Heart right ventricle (tissue), 16 donors: Measurements from ENCODE around the gene SMURF1. TPM values are rescaled to one million over a fixed set of nuclear protein-coding genes. Genes with fewer than 3 reads are reported as not detected.
A peak's percentile ranks its signal among the peaks of the same experiment; 100 is the strongest.

ENCODE experiments used
- ATAC-seq, 8 donors: fragments of 200-7000 bp; cut with Tn5 transposase; one replicate each; pipeline ENCODE4 v1.9.1; 2020; ENCODE audit warnings: mild to moderate bottlenecking in 8 of 8, moderate library complexity in 8 of 8, moderate number of reproducible peaks in 1 of 8
- DNase-seq, 2 donors: peaks; one replicate each; pipeline ENCODE4 v3.0.0-alpha.2; 2020
- H3K27ac ChIP-seq, 10 donors: fragments of 200-600 bp; sonication (generic) in 2 of 10; one replicate each; pipeline versions ENCODE4 v1.5.0 to v1.8.0; 2020 to 2022; ENCODE audit warnings: mild to moderate bottlenecking in 3 of 10
- H3K27me3 ChIP-seq, 7 donors: fragments of 200-600 bp; one replicate each; pipeline ENCODE4 v1.8.0; 2021 to 2022; ENCODE audit warnings: mild to moderate bottlenecking in 2 of 7
- H3K36me3 ChIP-seq, 9 donors: fragments of 200-600 bp; sonication (generic) in 1 of 9; one replicate each; pipeline versions ENCODE4 v1.5.0 to v1.8.0; 2020 to 2022; ENCODE audit warnings: mild to moderate bottlenecking in 2 of 9
- H3K4me1 ChIP-seq, 9 donors: fragments of 200-600 bp; sonication (generic) in 1 of 9; one replicate each; pipeline versions ENCODE4 v1.5.0 to v1.8.0; 2020 to 2022; ENCODE audit warnings: mild to moderate bottlenecking in 4 of 9
- H3K4me3 ChIP-seq, 10 donors: fragments of 200-600 bp; sonication (generic) in 2 of 10; one replicate each; pipeline versions ENCODE4 v1.5.0 to v1.8.0; 2020 to 2022; ENCODE audit warnings: mild to moderate bottlenecking in 7 of 10, moderate library complexity in 2 of 10
- H3K9me3 ChIP-seq, 11 donors: fragments of 200-600 bp in 10 of 11; sonication (generic) in 2 of 11; one replicate each; pipeline versions ENCODE4 v1.5.0 to v1.8.0; 2013 to 2022; ENCODE audit warnings: mild to moderate bottlenecking in 2 of 11, control low read depth in 1 of 11, moderate library complexity in 1 of 11
- WGBS, 2 donors: extraction: QIAGEN DNeasy Blood & Tissue Kit; methylation state at CpG; one replicate each; pipeline ENCODE4 v1.1.7; 2013; ENCODE audit warnings: inconsistent platforms in 1 of 2; 5-methylcytosine and 5-hydroxymethylcytosine counted together
- intact Hi-C, 10 donors: fragments of 100-400 bp; cut with DNase I; formaldehyde crosslinking; loops; one replicate each; pipeline versions ENCODE4 v1.11.1 to v1.14.2; 2022
- polyA plus RNA-seq, 2 donors: library from polyadenylated mRNA; stranded (reverse); fragments of 200-250 nt; gene quantifications; one replicate each; pipeline ENCODE4 v1.2.3, GENCODE V29; 2013
- total RNA-seq, 10 donors: library from RNA; stranded (reverse); fragmentation: NEBNext Ultra II Directional in 3 of 10; extraction: Animal tissue kit (Norgen Biotek cat#: 25700) in 3 of 10; gene quantifications; one replicate each; pipeline versions ENCODE4 v1.2.1 to v1.2.4, GENCODE V29; 2021 to 2023
- TF ChIP-seq, protein P1 (sequence below), 9 donors: fragments of 200-600 bp; sonication (generic) in 2 of 9; IDR thresholded peaks; one replicate each; pipeline versions ENCODE4 v1.5.0 to v1.8.0; 2021 to 2022; ENCODE audit warnings: antibody characterized with exemption in 9 of 9, mild to moderate bottlenecking in 5 of 9, moderate library complexity in 1 of 9
- donor health status: Arrhythmogenic right ventricular cardiomyopathy.
- donor health status: ischemic (EF 13 %, LVEDD 7.1; RV severe dilation, severe dysfunction).
- donor health status: healthy with polysubstance abuse.
- donor health status: DM: no; HTN: yes; CAD: no.
- donor health status: DM: no; HTN: no; CAD: no.
- donor health status: ischemic (EF 25% LVEDD 6.9; RV normal size, moderate dysfunction).
- donor health status: ischemic (EF 25% LVEDD 5.7; RV mildly dilated, moderate dysfunction).
- donor health status: healthy.
- donor health status: DM: yes; HTN: yes; CAD: no.
- donor health status: Ischemic cardiomyopathy.
- donor health status: ischemic (EF 35%, LVEDD 5.7; RV mildly dilated, moderate dysfunction).
- donor health status: nonischemic (EF 11% LVEDD 7.7; RV severe dilation, severe dysfunction).
- donor health status: DM: yes; HTN: yes; CAD: no.
- donor health status: PGD.
- donor health status: ischemic (EF 29% LVEDD 5.4; RV normal size, mild dysfunction).
- donor health status: nonischemic (EF 23%, LVEDD 6.1; RV moderate dilation, normal function).

The SMURF1 gene
- total and polyA plus RNA-seq, 12 donors, result 4.2 to 14.7 (median 10.8) TPM

GRCh38 chr7:98982686-98983085 is 161.2 kb downstream of the SMURF1 start:
- ATAC-seq (no peak), DNase-seq (no peak)
- Histone ChIP-seq H3K27me3 (no peaks in the 10 kb centered on the region), H3K9me3 (peaks cover 0 to 14% (median 0%) of the 10 kb centered on the region in 11 donors), H3K27ac (no peak overlapping the region), H3K4me3 (no peak overlapping the region), H3K4me1 (no peaks in the 10 kb centered on the region), H3K36me3 (peaks cover 10 to 100% (median 86%) of the 10 kb centered on the region in 9 donors)
- intact Hi-C loops, result no loop called here
- TF ChIP-seq, protein P1, sequence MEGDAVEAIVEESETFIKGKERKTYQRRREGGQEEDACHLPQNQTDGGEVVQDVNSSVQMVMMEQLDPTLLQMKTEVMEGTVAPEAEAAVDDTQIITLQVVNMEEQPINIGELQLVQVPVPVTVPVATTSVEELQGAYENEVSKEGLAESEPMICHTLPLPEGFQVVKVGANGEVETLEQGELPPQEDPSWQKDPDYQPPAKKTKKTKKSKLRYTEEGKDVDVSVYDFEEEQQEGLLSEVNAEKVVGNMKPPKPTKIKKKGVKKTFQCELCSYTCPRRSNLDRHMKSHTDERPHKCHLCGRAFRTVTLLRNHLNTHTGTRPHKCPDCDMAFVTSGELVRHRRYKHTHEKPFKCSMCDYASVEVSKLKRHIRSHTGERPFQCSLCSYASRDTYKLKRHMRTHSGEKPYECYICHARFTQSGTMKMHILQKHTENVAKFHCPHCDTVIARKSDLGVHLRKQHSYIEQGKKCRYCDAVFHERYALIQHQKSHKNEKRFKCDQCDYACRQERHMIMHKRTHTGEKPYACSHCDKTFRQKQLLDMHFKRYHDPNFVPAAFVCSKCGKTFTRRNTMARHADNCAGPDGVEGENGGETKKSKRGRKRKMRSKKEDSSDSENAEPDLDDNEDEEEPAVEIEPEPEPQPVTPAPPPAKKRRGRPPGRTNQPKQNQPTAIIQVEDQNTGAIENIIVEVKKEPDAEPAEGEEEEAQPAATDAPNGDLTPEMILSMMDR (IDR thresholded peaks at IDR 0.05), result no peak
- 92 to 95% methylated on average over 8 of the region's 8 CpGs for WGBS, 2 donors

DNA sequence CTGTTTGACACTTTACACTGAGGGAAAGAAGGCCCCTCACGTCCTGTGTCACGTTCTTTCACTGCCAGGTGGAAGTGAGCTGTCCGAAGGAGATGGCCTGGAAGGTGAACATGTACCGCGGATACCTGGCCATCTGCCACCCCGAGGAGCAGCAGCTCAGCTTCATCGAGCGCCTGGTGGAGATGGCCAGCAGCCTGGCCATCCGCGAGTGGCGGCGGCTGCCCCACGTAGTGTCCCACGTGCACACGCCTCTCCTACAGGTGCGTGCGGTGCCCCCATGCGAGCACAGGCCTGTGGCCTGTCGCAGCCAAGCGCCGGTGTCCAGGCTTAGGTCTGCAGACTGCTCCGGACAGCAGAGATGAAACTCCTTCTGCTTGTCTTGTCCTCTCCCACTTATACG is 162.2 kb downstream of the SMURF1 start:
- Histone ChIP-seq H3K27ac (no peak overlapping the region), H3K9me3 (peaks cover 0 to 12% (median 0%) of the 10 kb centered on the region in 11 donors), H3K4me3 (no peak overlapping the region), H3K4me1 (no peaks in the 10 kb centered on the region), H3K36me3 (peaks cover 13 to 100% (median 89%) of the 10 kb centered on the region in 9 donors), H3K27me3 (no peaks in the 10 kb centered on the region)
- peak in 1 of 8 donors; percentile 43 for ATAC-seq
- DNase-seq, result no peak
- intact Hi-C loops, result no loop called here
- TF ChIP-seq, protein P1 (IDR thresholded peaks at IDR 0.05), result no peak
- 94 to 95% methylated on average over 23 of the region's 23 CpGs for WGBS, 2 donors

DNA sequence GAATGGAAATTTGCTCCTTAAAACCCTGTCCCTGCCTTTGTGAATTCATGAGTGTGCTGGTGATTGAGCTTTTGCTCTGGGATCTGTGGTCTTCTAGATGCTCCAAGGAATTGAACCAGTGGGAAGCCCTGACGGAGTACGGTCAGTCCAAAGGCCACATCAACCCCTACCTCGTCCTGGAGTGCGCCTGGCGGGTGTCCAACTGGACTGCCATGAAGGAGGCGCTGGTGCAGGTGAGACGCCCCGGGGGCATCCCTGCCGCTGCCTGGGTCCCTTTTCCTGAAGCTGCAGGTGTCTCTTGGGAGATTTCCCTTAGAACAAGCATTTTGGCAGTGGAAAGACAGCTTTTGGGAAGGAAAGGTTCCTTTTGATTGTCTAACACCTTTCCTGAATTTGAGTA is 165.2 kb downstream of the SMURF1 start:
- no peaks in the 10 kb centered on the region for H3K27me3 ChIP-seq
- 95 to 96% methylated on average over 9 of the region's 9 CpGs for WGBS, 2 donors
- ATAC-seq (no peak), DNase-seq (no peak)
- no peak overlapping the region for H3K27ac ChIP-seq
- no peaks in the 10 kb centered on the region for H3K9me3 ChIP-seq
- TF ChIP-seq, protein P1 (IDR thresholded peaks at IDR 0.05), result no peak
- intact Hi-C loops, result no loop called here
- peaks cover 14 to 100% (median 82%) of the 10 kb centered on the region in 9 donors for H3K36me3 ChIP-seq
- peaks cover 0 to 11% (median 0%) of the 10 kb centered on the region in 9 donors for H3K4me1 ChIP-seq
- H3K4me3 ChIP-seq, result no peak overlapping the region

Other genes with a start within 250 kb of the SMURF1 start
- gene KPNA7, start 64.0 kb upstream of the SMURF1 start, total RNA-seq, result not detected
- gene KPNA7, start 64.0 kb upstream of the SMURF1 start, polyA plus RNA-seq, result under 1 TPM in 1 of 2 donors, not detected in 1; 0.04 TPM
- gene MYH16, start 128.7 kb upstream of the SMURF1 start, total RNA-seq, result not detected
- gene MYH16, start 128.7 kb upstream of the SMURF1 start, polyA plus RNA-seq, result not detected
- gene ARPC1A, start 181.8 kb upstream of the SMURF1 start, total RNA-seq, result 100 to 1,000 TPM; 110 to 147 (median 134) TPM
- 100 to 1,000 TPM in 1 of 2 donors, 10 to 100 TPM in 1; 93.1 to 213 TPM for gene ARPC1A, start 181.8 kb upstream of the SMURF1 start, polyA plus RNA-seq
- 10 to 100 TPM; 16.2 to 92.0 (median 19.0) TPM for gene ARPC1B, start 230.6 kb upstream of the SMURF1 start, total RNA-seq
- 100 to 1,000 TPM in 1 of 2 donors, 10 to 100 TPM in 1; 35.4 to 161 TPM for gene ARPC1B, start 230.6 kb upstream of the SMURF1 start, polyA plus RNA-seq